Measurements from ENCODE around the gene ERBIN.
"Not testable (repeated sequence)": the region's sequence is repeated elsewhere in the genome, so short reads cannot be mapped to it uniquely, and the experiment has no call there.

ERBIN gene

DNA sequence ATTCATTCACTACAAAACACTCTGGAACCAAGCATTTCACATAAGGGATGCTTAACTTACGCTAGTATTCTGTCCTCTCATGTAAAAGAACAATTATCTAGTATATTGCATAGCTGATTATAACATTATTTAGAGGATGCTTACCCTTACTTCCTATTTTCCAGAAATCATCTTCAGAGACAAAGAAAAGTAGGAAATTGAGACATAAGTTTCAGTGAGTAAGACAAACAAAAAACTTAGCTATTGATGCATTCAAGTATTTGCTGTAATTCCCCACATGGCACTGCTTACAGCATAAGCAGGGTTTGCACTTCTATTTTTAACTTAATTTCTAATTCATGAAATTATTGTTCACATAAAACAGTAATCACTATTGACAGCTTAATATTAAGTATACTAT, 112.9 kb downstream of the ERBIN start:
- no peak for DNase-seq (ENCODE audit: insufficient read length, low spot score)
- FAIRE-seq: no peak
- TF ChIP-seq, protein P1, sequence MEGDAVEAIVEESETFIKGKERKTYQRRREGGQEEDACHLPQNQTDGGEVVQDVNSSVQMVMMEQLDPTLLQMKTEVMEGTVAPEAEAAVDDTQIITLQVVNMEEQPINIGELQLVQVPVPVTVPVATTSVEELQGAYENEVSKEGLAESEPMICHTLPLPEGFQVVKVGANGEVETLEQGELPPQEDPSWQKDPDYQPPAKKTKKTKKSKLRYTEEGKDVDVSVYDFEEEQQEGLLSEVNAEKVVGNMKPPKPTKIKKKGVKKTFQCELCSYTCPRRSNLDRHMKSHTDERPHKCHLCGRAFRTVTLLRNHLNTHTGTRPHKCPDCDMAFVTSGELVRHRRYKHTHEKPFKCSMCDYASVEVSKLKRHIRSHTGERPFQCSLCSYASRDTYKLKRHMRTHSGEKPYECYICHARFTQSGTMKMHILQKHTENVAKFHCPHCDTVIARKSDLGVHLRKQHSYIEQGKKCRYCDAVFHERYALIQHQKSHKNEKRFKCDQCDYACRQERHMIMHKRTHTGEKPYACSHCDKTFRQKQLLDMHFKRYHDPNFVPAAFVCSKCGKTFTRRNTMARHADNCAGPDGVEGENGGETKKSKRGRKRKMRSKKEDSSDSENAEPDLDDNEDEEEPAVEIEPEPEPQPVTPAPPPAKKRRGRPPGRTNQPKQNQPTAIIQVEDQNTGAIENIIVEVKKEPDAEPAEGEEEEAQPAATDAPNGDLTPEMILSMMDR (IDR thresholded peaks at IDR 0.05; ENCODE audit: insufficient read depth, missing control alignments): no peak

DNA sequence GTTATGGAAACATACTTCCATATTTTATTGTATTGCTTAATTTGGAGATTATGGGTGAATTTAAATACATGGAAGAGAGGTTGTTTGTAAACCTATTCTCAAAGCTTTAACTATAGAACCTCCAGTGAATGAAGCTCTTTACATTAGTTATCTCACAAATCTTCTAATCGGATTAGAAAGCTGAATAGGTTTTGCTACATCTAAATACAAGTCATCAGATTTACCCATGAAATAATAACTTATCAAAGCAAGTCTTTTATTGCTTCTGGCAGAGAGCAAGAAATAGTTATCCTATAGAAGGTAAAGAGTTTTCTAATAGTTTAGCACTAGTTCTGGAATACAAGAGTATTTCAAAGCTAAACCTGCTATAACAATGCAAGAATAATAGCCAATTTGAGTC, 113.3 kb downstream of the ERBIN start:
- DNase-seq (ENCODE audit: insufficient read length, low spot score) (no peak), FAIRE-seq (peak; percentile 86)
- TF ChIP-seq, protein P1 (IDR thresholded peaks at IDR 0.05; ENCODE audit: insufficient read depth, missing control alignments): no peak

DNA sequence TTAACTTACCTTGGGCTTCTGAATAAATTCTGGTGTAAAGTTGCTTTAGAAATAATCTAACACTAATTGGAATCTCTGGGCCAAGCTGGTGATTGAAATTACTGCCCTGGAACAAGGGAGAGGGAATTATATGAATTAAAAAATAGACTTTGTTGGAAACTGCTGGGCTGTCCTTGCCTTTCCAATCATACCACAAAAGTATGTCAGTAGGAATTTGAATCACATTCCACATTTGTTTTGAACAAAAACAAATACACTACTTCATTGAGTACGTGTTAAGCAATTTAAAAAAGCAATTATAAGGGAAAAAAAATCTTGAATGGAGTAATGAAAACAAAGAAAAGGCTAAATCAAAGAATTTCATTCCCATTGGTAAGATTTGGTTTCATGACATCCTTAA, 115.3 kb downstream of the ERBIN start:
- FAIRE-seq (no peak), DNase-seq (ENCODE audit: insufficient read length, low spot score) (no peak)
- TF ChIP-seq, protein P1 (IDR thresholded peaks at IDR 0.05; ENCODE audit: insufficient read depth, missing control alignments): no peak

DNA sequence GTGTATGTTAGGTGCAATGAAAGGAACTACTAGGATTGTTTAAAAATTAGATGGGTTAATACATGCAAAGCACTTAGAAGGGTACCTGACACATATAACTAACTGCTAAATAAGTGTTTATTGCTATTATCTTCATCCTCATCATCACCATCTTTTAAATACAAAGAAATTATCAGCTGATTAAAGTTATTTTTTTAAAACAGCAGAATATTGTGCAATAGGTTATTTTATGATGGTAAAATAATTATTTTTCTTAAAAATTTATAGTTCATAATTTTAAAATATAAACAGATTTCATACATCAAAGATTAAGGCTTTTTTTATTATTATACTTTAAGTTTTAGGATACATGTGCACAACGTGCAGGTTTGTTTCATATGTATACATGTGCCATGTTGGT, 130.9 kb downstream of the ERBIN start:
- DNase-seq (ENCODE audit: insufficient read length, low spot score) (no peak), FAIRE-seq (no peak)
- TF ChIP-seq, protein P1 (IDR thresholded peaks at IDR 0.05; ENCODE audit: insufficient read depth, missing control alignments): no peak

DNA sequence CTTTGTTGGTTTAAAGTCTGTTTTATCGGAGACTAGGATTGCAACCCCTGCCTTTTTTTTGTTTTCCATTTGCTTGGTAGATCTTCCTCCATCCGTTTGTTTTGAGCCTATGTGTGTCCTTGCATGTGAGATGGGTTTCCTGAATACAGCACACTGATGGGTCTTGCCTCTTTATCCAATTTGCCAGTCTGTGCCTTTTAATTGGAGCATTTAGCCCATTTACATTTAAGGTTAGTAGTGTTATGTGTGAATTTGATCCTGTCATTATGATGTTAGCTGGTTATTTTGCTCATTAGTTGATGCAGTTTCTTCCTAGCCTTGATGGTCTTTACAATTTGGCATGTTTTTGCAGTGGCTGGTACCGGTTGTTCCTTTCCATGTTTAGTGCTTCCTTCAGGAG, 134.9 kb downstream of the ERBIN start:
- not testable (repeated sequence) for FAIRE-seq

DNA sequence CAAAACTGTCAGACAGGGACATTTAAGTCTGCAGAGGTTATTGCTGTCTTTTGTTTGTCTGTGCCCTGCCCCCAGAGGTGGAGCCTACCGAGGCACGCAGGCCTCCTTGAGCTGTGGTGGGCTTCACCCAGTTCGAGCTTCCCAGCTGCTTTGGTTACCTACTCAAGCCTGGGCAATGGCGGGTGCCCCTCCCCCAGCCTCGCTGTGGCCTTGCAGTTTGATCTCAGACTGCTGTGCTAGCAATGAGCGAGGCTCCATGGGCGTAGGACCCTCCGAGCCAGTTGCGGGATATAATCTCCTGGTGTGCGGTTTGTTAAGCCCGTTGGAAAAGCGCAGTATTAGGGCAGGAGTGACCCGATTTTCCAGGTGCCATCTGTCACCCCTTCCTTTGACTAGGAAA, 136.7 kb downstream of the ERBIN start:
- not testable (repeated sequence) for DNase-seq (ENCODE audit: insufficient read length, low spot score); FAIRE-seq

More for the DNA sequence above, 134.9 kb downstream of the ERBIN start:
- not testable (repeated sequence) for DNase-seq (ENCODE audit: insufficient read length, low spot score)

DNA sequence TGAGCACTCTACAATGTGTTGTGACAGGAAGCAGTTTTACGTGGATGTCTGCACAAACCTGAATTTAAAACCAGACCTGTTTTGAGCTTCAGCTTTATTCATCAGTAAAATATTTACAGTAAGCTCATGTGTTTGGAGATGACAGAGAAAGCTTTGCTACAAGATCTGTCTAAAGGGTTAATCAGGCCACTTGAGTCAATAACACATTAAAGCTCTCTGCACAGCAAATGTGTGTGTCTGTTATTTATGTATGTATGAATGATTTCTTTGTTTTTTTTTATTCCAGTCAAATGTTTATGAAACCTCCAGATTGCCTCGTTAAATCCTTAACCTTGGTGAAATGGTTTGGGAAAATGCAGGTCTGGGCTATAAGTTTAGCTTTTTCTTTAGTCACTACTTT, 140.5 kb downstream of the ERBIN start:
- FAIRE-seq (no peak), DNase-seq (ENCODE audit: insufficient read length, low spot score) (no peak)
- TF ChIP-seq, protein P1 (IDR thresholded peaks at IDR 0.05; ENCODE audit: insufficient read depth, missing control alignments): no peak

DNA sequence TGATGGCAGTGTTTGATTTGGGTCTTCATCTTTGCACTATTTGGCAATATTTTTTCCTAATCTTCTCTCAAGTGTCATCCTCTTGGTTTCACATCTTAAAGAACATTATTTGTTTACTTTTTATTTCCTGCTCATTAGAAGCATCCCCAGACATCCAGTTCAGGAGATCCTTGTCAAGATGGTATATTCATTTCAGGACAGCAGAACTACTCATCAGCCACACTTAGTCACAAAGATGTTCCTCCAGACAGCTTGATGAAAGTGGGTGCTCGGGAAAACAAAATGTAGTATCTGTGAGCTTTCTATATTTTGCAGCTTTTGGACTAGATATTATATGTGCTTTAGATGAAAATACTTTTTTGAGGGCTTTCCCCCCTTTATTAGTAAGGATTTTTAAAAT, 145.7 kb downstream of the ERBIN start:
- TF ChIP-seq, protein P1 (IDR thresholded peaks at IDR 0.05; ENCODE audit: insufficient read depth, missing control alignments): no peak
- FAIRE-seq: no peak
- no peak for DNase-seq (ENCODE audit: insufficient read length, low spot score)

Data from D721Med (cell line).